ENCODE measurements around the gene SLC9A7.

SLC9A7 gene

DNA sequence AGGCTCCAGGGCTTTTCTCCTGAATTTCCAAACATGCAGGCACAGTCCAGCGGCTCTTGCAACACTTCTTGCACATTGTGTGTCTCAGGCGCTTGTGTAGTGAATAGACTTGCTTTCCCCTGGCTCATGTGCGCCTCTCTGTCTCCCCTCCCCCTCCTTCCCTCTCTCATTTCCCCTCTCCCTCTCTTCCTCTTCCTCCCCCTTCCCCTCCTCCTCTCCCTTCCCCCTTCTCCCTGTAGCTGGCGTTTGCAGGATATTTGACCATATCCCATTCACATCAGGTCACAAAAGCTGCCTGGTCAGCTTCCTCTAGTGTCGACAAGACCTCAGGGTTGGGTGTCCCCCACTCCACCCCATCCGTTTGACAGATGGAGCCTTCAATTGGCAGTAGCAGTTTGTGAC lies 182.9 kb downstream of the SLC9A7 start:
- WGBS (ENCODE audit: extremely low coverage, insufficient coverage, insufficient read length): no CpG with 5 or more reads among the region's 6 CpGs
- Histone ChIP-seq H4K91ac (ENCODE audit: low read depth, low read length) (no peak overlapping the region), H3K23ac (ENCODE audit: low read length) (no peak overlapping the region), H3K4me2 (ENCODE audit: low read length) (peak overlapping the region; percentile 96), H2BK120ac (ENCODE audit: insufficient read depth, low read length, poor library complexity) (no peak overlapping the region), H4K8ac (ENCODE audit: low read depth, low read length) (no peak overlapping the region), H3K9ac (ENCODE audit: low read length) (no peak overlapping the region), H3K79me1 (ENCODE audit: low read length) (no peaks in the 10 kb centered on the region), H3K4ac (ENCODE audit: low read depth, low read length) (no peak overlapping the region), H3K9me3 (ENCODE audit: insufficient read depth, low read depth, low read length) (no peaks in the 10 kb centered on the region), H2AFZ (ENCODE audit: insufficient read depth, low read length, poor library complexity) (no peak overlapping the region), H3K4me3 (ENCODE audit: low read depth, low read length) (no peak overlapping the region), H3K14ac (ENCODE audit: low read length) (no peak overlapping the region), H4K12ac (ENCODE audit: low read depth, low read length) (no peak overlapping the region), H3K79me2 (ENCODE audit: control insufficient read depth, insufficient read depth, low read length, poor library complexity) (peaks cover 2% of the 10 kb centered on the region), H2AK5ac (ENCODE audit: low read length) (no peak overlapping the region), H3K36me3 (ENCODE audit: control insufficient read depth in 1 of 2, insufficient read depth in 2 of 2, low read length in 2 of 2) (no peaks in the 10 kb centered on the region), H3K27me3 (ENCODE audit: insufficient read depth, low read length) (no peaks in the 10 kb centered on the region), H2BK12ac (ENCODE audit: low read length) (no peak overlapping the region), H3K18ac (ENCODE audit: low read length) (no peak overlapping the region), H3K4me1 (ENCODE audit: control insufficient read depth in 1 of 2, insufficient read depth in 2 of 2, low read length in 2 of 2) (peaks cover 11 to 14% of the 10 kb centered on the region in 2 experiments), H3K27ac (ENCODE audit: low read depth, low read length) (no peak overlapping the region), H2BK5ac (ENCODE audit: low read depth, low read length, poor library complexity) (no peak overlapping the region)
- peak in 1 of 2 donors; percentile 38 for DNase-seq

DNA sequence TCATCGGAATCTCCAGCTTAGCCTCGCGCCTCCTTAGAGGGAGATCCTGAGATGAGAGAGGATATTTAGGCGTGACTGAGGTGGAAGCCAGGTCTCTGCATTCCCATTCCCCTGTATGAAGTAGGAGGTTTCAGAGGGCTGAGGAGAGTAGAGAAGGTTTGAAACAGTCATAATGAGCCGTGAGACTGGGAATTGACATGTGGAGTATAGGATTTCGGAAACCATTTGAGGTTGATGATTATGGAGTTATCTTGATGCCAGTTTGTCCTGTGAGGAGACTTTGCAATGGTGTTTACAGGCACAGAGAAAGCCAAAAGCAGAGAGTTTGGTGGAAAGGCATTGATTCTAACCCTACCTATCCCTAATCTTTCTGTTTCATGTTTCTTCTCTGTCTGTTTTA lies 183.3 kb downstream of the SLC9A7 start:
- Histone ChIP-seq H4K8ac (ENCODE audit: low read depth, low read length) (no peak overlapping the region), H2AFZ (ENCODE audit: insufficient read depth, low read length, poor library complexity) (no peak overlapping the region), H3K4ac (ENCODE audit: low read depth, low read length) (no peak overlapping the region), H3K14ac (ENCODE audit: low read length) (no peak overlapping the region), H3K79me2 (ENCODE audit: control insufficient read depth, insufficient read depth, low read length, poor library complexity) (peaks cover 2% of the 10 kb centered on the region), H3K4me3 (ENCODE audit: low read depth, low read length) (no peak overlapping the region), H2BK120ac (ENCODE audit: insufficient read depth, low read length, poor library complexity) (no peak overlapping the region), H2BK12ac (ENCODE audit: low read length) (no peak overlapping the region), H4K12ac (ENCODE audit: low read depth, low read length) (no peak overlapping the region), H3K27ac (ENCODE audit: low read depth, low read length) (no peak overlapping the region), H3K79me1 (ENCODE audit: low read length) (no peaks in the 10 kb centered on the region), H3K9ac (ENCODE audit: low read length) (no peak overlapping the region), H3K23ac (ENCODE audit: low read length) (no peak overlapping the region), H3K9me3 (ENCODE audit: insufficient read depth, low read depth, low read length) (no peaks in the 10 kb centered on the region), H2AK5ac (ENCODE audit: low read length) (no peak overlapping the region), H3K4me1 (ENCODE audit: control insufficient read depth in 1 of 2, insufficient read depth in 2 of 2, low read length in 2 of 2) (peaks cover 11 to 14% of the 10 kb centered on the region in 2 experiments), H3K36me3 (ENCODE audit: control insufficient read depth in 1 of 2, insufficient read depth in 2 of 2, low read length in 2 of 2) (no peaks in the 10 kb centered on the region), H3K4me2 (ENCODE audit: low read length) (peak overlapping the region; percentile 96), H3K27me3 (ENCODE audit: insufficient read depth, low read length) (no peaks in the 10 kb centered on the region), H4K91ac (ENCODE audit: low read depth, low read length) (no peak overlapping the region), H3K18ac (ENCODE audit: low read length) (no peak overlapping the region), H2BK5ac (ENCODE audit: low read depth, low read length, poor library complexity) (no peak overlapping the region)
- no peak for DNase-seq
- WGBS (ENCODE audit: extremely low coverage, insufficient coverage, insufficient read length): no CpG with 5 or more reads among the region's 6 CpGs

- Histone ChIP-seq H4K8ac (ENCODE audit: low read depth, low read length) (peak overlapping the region; percentile 45), H3K27me3 (ENCODE audit: insufficient read depth, low read length) (no peaks in the 10 kb centered on the region), H3K9me3 (ENCODE audit: insufficient read depth, low read depth, low read length) (no peaks in the 10 kb centered on the region), H3K23ac (ENCODE audit: low read length) (no peak overlapping the region), H3K27ac (ENCODE audit: low read depth, low read length) (no peak overlapping the region), H3K79me1 (ENCODE audit: low read length) (no peaks in the 10 kb centered on the region), H3K4ac (ENCODE audit: low read depth, low read length) (no peak overlapping the region), H4K91ac (ENCODE audit: low read depth, low read length) (no peak overlapping the region), H3K4me1 (ENCODE audit: control insufficient read depth in 1 of 2, insufficient read depth in 2 of 2, low read length in 2 of 2) (peaks cover 11 to 14% of the 10 kb centered on the region in 2 experiments), H2BK120ac (ENCODE audit: insufficient read depth, low read length, poor library complexity) (no peak overlapping the region), H4K12ac (ENCODE audit: low read depth, low read length) (peak overlapping the region; percentile 57), H2BK5ac (ENCODE audit: low read depth, low read length, poor library complexity) (no peak overlapping the region), H3K14ac (ENCODE audit: low read length) (peak overlapping the region; percentile 37), H3K4me3 (ENCODE audit: low read depth, low read length) (peak overlapping the region; percentile 74), H3K36me3 (ENCODE audit: control insufficient read depth in 1 of 2, insufficient read depth in 2 of 2, low read length in 2 of 2) (no peaks in the 10 kb centered on the region), H2BK12ac (ENCODE audit: low read length) (no peak overlapping the region), H3K4me2 (ENCODE audit: low read length) (peak overlapping the region; percentile 96), H3K9ac (ENCODE audit: low read length) (no peak overlapping the region), H3K79me2 (ENCODE audit: control insufficient read depth, insufficient read depth, low read length, poor library complexity) (peaks cover 2% of the 10 kb centered on the region), H2AK5ac (ENCODE audit: low read length) (no peak overlapping the region), H2AFZ (ENCODE audit: insufficient read depth, low read length, poor library complexity) (no peak overlapping the region), H3K18ac (ENCODE audit: low read length) (no peak overlapping the region)
- DNase-seq: peak; percentile 34 to 64
- WGBS (ENCODE audit: extremely low coverage, insufficient coverage, insufficient read length): no CpG with 5 or more reads among the region's 90 CpGs
Observed at GRCh38 chrX:46574774-46575381, 184.0 kb downstream of the SLC9A7 start.

DNA sequence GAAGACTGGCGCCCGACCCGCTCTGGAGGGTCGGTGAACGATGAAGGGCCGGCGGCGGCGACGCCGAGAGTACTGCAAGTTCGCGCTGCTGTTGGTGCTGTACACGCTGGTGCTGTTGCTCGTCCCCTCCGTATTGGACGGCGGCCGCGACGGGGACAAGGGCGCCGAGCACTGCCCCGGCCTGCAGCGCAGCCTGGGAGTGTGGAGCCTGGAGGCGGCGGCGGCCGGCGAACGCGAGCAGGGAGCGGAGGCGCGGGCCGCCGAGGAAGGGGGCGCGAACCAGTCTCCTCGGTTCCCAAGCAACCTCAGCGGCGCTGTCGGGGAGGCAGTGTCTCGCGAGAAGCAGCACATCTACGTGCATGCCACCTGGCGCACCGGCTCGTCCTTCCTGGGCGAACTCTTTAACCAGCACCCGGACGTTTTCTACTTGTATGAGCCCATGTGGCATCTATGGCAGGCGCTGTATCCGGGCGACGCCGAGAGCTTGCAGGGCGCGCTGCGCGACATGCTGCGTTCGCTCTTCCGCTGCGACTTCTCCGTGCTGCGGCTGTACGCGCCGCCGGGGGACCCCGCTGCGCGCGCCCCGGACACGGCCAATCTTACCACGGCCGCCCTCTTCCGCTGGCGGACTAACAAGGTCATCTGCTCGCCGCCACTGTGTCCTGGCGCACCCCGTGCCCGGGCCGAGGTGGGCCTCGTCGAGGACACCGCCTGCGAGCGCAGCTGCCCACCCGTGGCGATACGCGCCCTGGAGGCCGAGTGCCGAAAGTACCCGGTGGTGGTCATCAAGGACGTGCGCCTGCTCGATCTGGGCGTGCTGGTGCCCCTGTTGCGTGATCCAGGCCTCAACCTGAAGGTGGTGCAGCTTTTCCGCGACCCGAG lies 184.8 kb downstream of the SLC9A7 start:
- H3K27ac ChIP-seq (ENCODE audit: low read depth, low read length): no peak overlapping the region
- H3K18ac ChIP-seq (ENCODE audit: low read length): peak overlapping the region; percentile 40
- no peak overlapping the region for H2BK12ac ChIP-seq (ENCODE audit: low read length)
- peak overlapping the region; percentile 45 for H4K8ac ChIP-seq (ENCODE audit: low read depth, low read length)
- no peak overlapping the region for H3K23ac ChIP-seq (ENCODE audit: low read length)
- no peak overlapping the region for H3K4ac ChIP-seq (ENCODE audit: low read depth, low read length)
- no peak overlapping the region for H3K9ac ChIP-seq (ENCODE audit: low read length)
- H2AFZ ChIP-seq (ENCODE audit: insufficient read depth, low read length, poor library complexity): peak overlapping the region; percentile 30
- H3K79me1 ChIP-seq (ENCODE audit: low read length): no peaks in the 10 kb centered on the region
- H3K9me3 ChIP-seq (ENCODE audit: insufficient read depth, low read depth, low read length): no peaks in the 10 kb centered on the region
- peak overlapping the region; percentile 96 for H3K4me2 ChIP-seq (ENCODE audit: low read length)
- H3K79me2 ChIP-seq (ENCODE audit: control insufficient read depth, insufficient read depth, low read length, poor library complexity): peaks cover 2% of the 10 kb centered on the region
- no peaks in the 10 kb centered on the region for H3K27me3 ChIP-seq (ENCODE audit: insufficient read depth, low read length)
- peaks cover 11 to 14% of the 10 kb centered on the region in 2 experiments for H3K4me1 ChIP-seq (ENCODE audit: control insufficient read depth in 1 of 2, insufficient read depth in 2 of 2, low read length in 2 of 2)
- peak overlapping the region; percentile 57 for H4K12ac ChIP-seq (ENCODE audit: low read depth, low read length)
- H4K91ac ChIP-seq (ENCODE audit: low read depth, low read length): no peak overlapping the region
- H2BK5ac ChIP-seq (ENCODE audit: low read depth, low read length, poor library complexity): no peak overlapping the region
- H3K14ac ChIP-seq (ENCODE audit: low read length): peak overlapping the region; percentile 37
- no peaks in the 10 kb centered on the region for H3K36me3 ChIP-seq (ENCODE audit: control insufficient read depth in 1 of 2, insufficient read depth in 2 of 2, low read length in 2 of 2)
- peak overlapping the region; percentile 74 for H3K4me3 ChIP-seq (ENCODE audit: low read depth, low read length)
- H2AK5ac ChIP-seq (ENCODE audit: low read length): no peak overlapping the region
- no CpG with 5 or more reads among the region's 107 CpGs for WGBS (ENCODE audit: extremely low coverage, insufficient coverage, insufficient read length)
- DNase-seq: peak in 1 of 2 donors; percentile 29
- H2BK120ac ChIP-seq (ENCODE audit: insufficient read depth, low read length, poor library complexity): no peak overlapping the region
